ENCODE measurements around the gene ADAMTS12. TPM values are rescaled to one million over a fixed set of nuclear protein-coding genes. Genes with fewer than 3 reads are reported as not detected.

The ADAMTS12 gene
- total RNA-seq, 1 experiment from 2014 or later = 0.15 TPM

GRCh38 chr5:33679791-33680190, 212.0 kb downstream of the ADAMTS12 start:
- H3K27ac ChIP-seq (ENCODE audit: low read length) = no peak overlapping the region
- TF ChIP-seq, protein P1, sequence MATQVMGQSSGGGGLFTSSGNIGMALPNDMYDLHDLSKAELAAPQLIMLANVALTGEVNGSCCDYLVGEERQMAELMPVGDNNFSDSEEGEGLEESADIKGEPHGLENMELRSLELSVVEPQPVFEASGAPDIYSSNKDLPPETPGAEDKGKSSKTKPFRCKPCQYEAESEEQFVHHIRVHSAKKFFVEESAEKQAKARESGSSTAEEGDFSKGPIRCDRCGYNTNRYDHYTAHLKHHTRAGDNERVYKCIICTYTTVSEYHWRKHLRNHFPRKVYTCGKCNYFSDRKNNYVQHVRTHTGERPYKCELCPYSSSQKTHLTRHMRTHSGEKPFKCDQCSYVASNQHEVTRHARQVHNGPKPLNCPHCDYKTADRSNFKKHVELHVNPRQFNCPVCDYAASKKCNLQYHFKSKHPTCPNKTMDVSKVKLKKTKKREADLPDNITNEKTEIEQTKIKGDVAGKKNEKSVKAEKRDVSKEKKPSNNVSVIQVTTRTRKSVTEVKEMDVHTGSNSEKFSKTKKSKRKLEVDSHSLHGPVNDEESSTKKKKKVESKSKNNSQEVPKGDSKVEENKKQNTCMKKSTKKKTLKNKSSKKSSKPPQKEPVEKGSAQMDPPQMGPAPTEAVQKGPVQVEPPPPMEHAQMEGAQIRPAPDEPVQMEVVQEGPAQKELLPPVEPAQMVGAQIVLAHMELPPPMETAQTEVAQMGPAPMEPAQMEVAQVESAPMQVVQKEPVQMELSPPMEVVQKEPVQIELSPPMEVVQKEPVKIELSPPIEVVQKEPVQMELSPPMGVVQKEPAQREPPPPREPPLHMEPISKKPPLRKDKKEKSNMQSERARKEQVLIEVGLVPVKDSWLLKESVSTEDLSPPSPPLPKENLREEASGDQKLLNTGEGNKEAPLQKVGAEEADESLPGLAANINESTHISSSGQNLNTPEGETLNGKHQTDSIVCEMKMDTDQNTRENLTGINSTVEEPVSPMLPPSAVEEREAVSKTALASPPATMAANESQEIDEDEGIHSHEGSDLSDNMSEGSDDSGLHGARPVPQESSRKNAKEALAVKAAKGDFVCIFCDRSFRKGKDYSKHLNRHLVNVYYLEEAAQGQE (IDR thresholded peaks at IDR 0.05; ENCODE audit: insufficient read depth in 1 of 2, low read depth in 2 of 2, low read length in 1 of 2) = no peak
- TF ChIP-seq, protein P2, sequence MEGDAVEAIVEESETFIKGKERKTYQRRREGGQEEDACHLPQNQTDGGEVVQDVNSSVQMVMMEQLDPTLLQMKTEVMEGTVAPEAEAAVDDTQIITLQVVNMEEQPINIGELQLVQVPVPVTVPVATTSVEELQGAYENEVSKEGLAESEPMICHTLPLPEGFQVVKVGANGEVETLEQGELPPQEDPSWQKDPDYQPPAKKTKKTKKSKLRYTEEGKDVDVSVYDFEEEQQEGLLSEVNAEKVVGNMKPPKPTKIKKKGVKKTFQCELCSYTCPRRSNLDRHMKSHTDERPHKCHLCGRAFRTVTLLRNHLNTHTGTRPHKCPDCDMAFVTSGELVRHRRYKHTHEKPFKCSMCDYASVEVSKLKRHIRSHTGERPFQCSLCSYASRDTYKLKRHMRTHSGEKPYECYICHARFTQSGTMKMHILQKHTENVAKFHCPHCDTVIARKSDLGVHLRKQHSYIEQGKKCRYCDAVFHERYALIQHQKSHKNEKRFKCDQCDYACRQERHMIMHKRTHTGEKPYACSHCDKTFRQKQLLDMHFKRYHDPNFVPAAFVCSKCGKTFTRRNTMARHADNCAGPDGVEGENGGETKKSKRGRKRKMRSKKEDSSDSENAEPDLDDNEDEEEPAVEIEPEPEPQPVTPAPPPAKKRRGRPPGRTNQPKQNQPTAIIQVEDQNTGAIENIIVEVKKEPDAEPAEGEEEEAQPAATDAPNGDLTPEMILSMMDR (IDR thresholded peaks at IDR 0.05) = no peak
- TF ChIP-seq SIN3A (IDR thresholded peaks at IDR 0.05; ENCODE audit: borderline replicate concordance, insufficient read depth, low read depth, low read length) (no peak), TCF7L2 (IDR thresholded peaks at IDR 0.05; ENCODE audit: low read depth, low read length) (no peak), POLR2AphosphoS5 (IDR thresholded peaks at IDR 0.05; ENCODE audit: low read depth, low read length) (no peak)
- BruUV-seq (replicated peaks) = no TSS peak
- ChIA-PET CTCF (no interaction called here), POLR2A (no interaction called here)
- in situ Hi-C loops (cut with HindIII; ENCODE audit: low pct_unique_long_range_greater_than_20kb, low sequenced_read_pairs) (no loop called here), intact Hi-C loops (cut with micrococcal nuclease; ENCODE audit: unreplicated experiment) (no loop called here)
- peaks cover 3% of the 10 kb centered on the region; the same call in 1 of the 2 replicates for H3K27me3 ChIP-seq (ENCODE audit: control insufficient read depth, insufficient read depth, low read length)
- H3K36me3 ChIP-seq (ENCODE audit: control insufficient read depth, insufficient read depth, low read length) = no peaks in the 10 kb centered on the region
- no peaks in the 10 kb centered on the region for H3K4me1 ChIP-seq (ENCODE audit: control insufficient read depth, insufficient read depth, low read length)
- ATAC-seq (no peak), DNase-seq (ENCODE audit: low read depth, low spot score) (no peak)
- no peak overlapping the region for H3K4me3 ChIP-seq (ENCODE audit: low read depth in 2 of 2, low read length in 2 of 2)
- H3K9me3 ChIP-seq (ENCODE audit: control insufficient read depth, insufficient read depth, low read depth, low read length) = no peaks in the 10 kb centered on the region

GRCh38 chr5:33675958-33676464, 215.8 kb downstream of the ADAMTS12 start:
- no TSS peak for BruUV-seq (replicated peaks)
- no peak for ATAC-seq
- Histone ChIP-seq H3K27ac (ENCODE audit: low read length) (no peak overlapping the region), H3K36me3 (ENCODE audit: control insufficient read depth, insufficient read depth, low read length) (no peaks in the 10 kb centered on the region), H3K4me1 (ENCODE audit: control insufficient read depth, insufficient read depth, low read length) (no peaks in the 10 kb centered on the region), H3K27me3 (ENCODE audit: control insufficient read depth, insufficient read depth, low read length) (no peaks in the 10 kb centered on the region), H3K9me3 (ENCODE audit: control insufficient read depth, insufficient read depth, low read depth, low read length) (no peaks in the 10 kb centered on the region), H3K4me3 (ENCODE audit: low read depth in 2 of 2, low read length in 2 of 2) (no peak overlapping the region)
- ChIA-PET POLR2A (no interaction called here), CTCF (interaction anchor here (0.6 kb wide), 1 partner anchor 55 kb away, joined by 8 read pairs; no protein-coding TSS in a partner anchor)
- in situ Hi-C loops (cut with HindIII; ENCODE audit: low pct_unique_long_range_greater_than_20kb, low sequenced_read_pairs) = no loop called here
- intact Hi-C loops (cut with micrococcal nuclease; ENCODE audit: unreplicated experiment) = no loop called here
- DNase-seq (ENCODE audit: low read depth, low spot score) = no peak
- TF ChIP-seq POLR2AphosphoS5 (IDR thresholded peaks at IDR 0.05; ENCODE audit: low read depth, low read length) = no peak
- TF ChIP-seq, protein P2 (IDR thresholded peaks at IDR 0.05) = no peak
- TF ChIP-seq, protein P1 (IDR thresholded peaks at IDR 0.05; ENCODE audit: insufficient read depth in 1 of 2, low read depth in 2 of 2, low read length in 1 of 2) = no peak
- TF ChIP-seq TCF7L2 (IDR thresholded peaks at IDR 0.05; ENCODE audit: low read depth, low read length) = no peak
- TF ChIP-seq SIN3A (IDR thresholded peaks at IDR 0.05; ENCODE audit: borderline replicate concordance, insufficient read depth, low read depth, low read length) = no peak
